GM19452 (cell line): ENCODE measurements around the gene COL6A2.
"Not testable (repeated sequence)": the region's sequence is repeated elsewhere in the genome, so short reads cannot be mapped to it uniquely, and the experiment has no call there.

Experiments used
- ATAC-seq: cut with Tn5 transposase; IDR thresholded peaks from one replicate; pipeline ENCODE4 v1.9.1; 2021; ENCODE audit not compliant: unreplicated experiment

COL6A2 gene

DNA sequence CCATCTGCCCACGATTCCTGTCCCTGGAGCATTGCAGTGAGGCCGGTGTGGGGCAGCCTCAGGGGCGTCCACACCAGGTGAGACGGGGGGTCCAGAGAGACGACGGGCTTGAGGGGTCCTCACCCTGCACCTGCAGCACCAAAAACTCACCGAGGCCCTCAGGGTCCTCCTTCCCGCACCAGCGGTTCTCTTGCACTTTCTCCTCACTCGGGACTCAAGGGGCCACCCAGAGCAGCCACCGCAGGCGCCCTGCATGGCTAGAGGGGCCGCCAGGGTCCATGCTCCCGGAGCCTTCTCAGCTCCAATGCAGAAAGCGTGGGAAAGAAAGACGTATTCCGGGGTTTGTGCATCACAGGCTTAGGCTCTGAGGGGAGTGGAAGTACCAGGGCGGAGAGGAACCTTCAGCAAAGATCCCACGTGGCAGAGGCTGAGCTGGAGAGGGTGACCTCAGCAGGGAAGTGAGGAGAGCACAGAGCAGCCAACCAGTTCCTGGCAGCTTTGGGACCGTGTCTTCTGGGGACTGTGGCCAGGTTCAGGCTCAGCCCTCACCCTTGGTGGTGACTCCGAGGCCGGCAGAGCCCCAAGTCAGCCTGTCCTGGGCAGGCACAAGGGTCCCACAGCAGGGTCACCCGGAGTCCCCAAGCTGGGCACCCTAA, 19.5 kb upstream of the COL6A2 start:
- ATAC-seq: no peak

DNA sequence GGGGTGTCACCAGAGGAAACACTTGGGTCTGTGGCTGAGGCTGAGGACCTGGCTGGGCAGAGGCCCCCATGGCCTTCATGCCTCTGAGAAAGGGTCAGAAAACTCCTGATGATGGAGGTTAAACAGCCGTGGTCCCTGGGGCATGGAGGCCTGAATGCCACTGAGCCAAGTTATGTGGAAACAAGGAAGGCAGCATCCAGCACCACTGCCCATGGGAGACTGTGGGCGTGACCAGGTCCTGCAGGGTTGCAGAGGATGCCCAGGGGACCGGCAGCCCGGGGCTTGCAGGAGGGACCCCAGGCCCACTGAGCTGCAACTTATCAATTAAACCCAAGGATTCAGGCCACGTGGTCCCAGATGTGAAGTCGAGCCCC, 18.9 kb upstream of the COL6A2 start:
- ATAC-seq: no peak

DNA sequence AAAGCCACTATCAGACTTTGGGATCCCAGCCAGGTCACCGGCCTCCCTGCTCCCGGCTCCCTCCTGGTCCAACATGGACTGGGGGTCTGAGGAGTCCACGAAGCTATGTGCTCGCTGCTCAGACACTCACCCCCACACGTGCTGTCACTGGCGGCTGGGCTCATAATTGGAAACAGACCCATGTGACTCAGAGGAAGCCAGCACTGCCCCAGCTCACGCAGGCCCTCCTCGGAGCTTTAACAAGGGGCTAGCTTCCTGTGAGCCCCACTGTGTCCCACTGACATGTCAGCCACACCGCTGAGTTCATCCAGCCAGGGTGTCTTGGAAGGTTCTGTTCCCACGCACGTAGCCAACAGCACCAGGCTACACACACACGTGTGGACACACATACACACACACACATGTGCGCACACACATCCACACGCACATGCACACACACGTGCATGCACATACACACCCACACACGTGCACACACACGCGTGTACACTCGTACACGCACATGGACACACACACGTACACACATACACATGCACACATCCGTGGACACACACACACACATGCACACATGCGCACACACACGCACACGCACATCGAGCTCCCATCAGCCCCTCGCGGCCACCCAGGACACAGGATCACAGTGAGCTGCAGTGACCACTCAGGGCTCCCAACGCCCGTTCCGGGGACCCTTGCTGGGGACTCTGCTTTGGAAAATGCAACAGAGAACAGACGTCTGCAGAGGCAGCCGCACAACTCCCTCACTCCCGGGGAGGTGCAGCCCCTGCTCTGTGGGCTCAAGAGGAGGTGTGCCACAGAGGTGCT, 18.4 kb upstream of the COL6A2 start:
- ATAC-seq: no peak

DNA sequence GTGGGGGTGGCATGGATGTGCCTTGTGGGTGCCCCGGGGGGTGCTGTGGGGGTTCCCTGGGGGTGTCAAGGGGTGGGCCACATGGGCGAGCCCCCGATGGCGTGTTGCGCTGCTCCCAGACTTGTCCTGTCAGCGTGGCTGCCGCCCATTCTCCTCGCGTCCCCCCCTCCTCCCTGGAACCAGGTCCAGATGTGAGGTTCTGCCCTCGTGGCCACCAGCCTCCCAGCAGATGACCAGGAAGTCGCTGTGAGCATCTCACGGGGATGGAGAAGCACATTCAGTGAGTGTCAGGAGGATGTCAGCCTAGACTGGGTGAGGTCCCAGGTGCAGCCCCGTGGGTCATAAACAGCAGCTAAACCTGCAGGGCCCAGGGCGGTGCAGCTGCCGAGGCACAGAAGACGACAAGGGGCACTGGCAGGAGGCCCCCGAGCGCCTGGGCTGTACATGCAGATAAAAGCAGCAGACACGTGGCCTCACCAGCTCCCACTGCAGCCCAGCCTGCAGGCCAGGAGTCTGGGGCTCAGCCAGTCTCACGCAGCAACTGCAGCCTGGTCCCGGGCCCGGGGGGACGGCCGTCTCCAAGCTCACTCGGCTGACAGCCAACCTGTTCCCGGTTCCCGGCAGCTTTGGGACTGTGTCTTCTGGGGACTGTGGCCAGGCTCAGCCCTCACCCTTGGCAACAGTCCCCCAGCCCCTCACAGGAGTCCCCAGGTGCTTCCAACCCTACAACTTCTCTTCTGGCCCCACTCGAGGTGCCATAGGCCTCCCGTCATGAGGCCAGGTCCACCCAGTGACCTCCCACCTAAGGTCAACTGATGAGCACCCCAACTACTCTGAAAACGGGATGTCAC, 17.5 kb upstream of the COL6A2 start:
- ATAC-seq: no peak

DNA sequence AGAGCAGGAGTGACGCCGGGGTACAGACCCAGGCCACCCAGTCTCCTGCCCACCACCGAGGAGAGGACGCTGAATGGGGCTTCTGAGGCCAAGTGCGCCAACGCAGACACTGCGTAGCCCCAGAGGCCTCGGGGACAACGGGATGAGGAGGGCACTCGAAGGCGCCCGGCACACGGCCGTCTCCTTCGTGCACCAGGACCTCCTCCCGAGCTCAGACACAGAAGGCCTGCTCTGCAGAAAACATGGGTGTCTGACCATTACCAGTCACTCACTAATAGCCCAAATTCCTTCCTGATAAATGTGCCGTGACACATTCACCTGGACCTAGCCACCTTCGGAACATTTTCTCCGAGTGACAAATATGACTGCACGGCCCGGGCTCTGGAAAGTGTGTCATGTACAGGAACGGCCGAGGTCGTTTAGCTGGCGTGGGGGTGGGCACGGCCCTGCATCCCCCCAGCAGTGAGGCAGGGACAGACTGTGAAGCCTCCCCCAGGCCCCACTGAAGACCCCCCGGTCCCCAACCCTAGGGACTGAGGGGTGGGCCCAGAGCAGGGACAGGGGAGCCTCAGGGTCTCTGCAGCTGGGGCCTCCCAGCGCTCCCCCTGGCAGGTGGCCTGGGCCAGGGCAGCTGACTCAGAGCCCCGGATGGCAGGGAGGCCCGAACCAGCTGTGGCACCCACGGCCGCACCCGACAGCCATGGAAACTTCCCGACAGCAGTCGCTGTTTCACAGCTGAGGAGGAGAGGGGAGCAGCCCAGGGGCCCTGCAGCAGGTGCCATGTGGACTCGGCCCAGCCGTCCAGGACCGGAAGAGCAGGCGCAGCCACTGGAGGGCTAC, 16.7 kb upstream of the COL6A2 start:
- ATAC-seq: no peak

DNA sequence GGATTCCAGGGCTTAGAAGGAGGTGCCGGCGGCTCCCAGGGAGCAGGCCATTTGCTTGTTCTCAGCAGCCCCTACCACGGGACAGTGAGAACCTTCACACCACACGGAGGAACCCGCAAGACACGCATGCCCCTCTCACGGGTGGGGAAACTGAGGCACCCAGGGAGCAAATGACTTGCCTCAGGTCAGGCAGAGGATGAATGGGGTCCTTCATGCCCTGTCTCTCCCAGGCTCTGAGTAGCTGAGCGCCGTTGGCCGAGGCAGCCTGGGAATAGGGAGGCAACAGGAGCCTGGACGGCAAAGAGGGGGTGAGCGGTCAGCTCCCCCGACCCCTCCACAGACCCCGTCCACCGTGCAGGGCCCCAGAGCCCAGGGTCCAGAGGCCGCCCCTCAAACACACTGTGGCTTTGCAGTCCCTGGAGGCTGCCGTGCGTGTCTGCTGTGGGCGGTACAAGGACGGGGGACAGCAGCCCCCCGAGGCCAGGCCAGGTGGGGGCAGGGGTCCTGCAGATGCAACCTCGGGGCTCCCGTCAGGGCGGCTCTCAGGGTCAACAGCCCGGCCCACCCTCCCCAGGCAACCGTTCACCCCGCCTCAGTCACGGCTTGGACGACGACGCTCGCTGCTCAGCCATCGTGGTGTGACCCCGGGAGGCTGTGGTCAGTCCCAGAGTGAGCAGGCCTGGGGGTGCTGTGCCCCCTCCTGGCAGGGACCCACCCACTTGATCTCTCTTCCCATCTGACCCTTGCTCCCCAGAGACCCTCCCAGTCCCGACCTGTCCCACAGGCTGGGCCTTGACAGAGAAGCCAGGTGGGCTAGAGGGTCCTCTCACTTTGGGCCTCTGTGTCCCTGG, 15.8 kb upstream of the COL6A2 start:
- ATAC-seq: no peak

DNA sequence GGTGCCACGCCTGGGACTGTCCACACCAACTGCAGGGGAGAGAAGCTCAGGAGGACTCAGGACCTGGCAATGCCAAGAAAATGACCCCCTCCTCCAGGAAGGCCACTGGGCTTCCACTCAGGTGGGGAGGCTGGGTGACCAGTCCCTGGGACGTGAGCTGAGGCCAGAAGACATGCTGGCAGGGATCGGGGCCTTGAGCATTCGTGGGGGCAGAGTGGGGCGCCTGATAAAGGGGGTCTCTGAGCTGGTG, 15.3 kb upstream of the COL6A2 start:
- ATAC-seq: no peak

DNA sequence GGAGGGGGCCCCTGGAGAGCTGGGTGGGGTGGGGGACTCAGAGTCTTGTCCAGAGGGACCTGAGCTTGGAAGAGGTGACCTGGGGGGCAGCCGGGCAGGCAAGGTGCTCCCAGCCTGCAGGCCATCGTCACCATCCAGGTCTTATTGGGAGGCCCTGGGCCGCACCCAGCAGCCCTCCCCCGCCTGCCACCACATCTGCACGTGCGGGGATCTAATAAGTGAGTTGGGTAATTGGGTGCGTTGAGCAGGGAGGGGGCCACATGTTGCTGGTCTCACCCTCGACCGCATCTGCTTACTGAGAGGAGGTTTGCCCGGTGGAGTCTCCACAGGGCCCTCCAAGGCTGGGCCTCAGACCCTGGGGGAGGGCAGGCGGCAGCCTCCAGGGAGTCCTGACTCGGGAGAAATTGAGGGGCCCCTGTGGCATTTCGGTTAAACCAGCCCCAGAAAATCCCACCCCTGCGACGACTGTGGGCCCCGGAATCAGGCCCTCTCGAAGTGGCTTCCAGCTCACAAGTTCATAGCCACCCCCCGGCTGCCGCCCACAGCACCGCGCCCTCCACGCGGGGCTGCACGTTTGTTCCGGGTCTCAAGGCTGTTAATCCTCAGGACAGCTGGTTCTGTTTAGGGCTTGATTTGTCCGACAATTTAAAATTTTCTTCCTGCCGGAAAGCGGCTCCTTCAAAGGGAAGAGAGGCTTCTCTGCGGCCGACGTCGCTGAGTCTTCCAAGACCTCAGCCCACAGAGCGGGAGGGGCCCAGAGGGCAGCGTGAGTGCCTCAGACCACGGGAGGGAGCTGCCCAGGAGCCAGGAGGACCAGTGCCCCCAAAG, 14.7 kb upstream of the COL6A2 start:
- ATAC-seq: no peak

DNA sequence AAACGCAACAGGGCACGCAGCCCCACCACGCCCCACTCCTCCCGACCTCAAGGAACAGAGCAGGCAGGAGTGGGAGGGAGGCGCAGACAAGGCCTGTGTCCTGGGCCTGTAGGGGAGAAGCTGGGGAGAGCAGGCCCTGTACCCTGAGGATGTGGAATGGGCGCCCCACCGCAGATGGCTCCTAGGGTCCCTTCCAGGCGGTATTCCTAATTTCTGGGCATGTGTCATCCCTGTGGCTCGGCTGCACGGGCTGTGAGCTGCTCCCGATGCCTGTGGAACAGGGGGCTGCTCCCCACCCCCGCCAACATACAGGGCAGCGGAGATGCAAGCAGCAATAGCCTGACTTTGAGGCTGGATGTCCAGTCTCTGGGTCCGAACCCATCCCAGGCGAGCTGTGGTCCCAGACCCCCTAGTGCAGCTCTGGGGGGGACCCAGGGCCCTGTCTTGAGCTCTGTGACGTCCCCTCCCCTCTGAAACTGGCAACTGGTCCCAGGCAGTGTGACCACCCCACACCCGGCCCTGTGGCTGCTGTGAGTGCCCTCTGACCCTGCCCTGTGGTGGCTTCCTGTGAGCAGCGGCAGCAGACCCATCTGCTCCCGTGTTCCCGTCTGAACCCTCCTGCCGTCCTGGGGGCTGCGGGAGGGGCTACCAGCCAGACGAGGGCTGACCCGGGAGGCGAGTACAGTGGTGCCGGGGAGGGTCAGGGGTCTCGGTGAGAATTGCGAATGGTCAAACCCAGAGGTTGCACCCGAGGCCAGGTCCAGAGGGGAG, 13.9 kb upstream of the COL6A2 start:
- no peak for ATAC-seq

DNA sequence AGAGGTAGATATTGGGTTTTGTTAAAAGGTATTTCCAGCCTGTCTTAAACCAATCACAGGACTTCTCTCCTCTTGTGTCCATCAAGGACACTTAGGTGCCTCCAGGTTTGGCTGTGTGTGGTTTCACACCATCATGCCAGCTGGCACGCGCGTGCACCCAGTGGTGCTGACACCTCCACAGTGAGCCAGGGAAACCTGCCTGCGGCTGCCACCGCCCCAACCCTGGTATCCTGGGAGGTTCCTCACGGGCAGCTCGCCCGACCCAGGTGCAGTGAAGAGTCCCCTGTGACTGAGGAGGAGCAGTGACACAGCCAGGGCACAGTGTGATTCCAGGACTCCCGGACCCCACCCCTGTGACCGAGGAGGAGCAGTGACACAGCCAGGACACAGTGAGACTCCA, 13.2 kb upstream of the COL6A2 start:
- ATAC-seq: no peak

DNA sequence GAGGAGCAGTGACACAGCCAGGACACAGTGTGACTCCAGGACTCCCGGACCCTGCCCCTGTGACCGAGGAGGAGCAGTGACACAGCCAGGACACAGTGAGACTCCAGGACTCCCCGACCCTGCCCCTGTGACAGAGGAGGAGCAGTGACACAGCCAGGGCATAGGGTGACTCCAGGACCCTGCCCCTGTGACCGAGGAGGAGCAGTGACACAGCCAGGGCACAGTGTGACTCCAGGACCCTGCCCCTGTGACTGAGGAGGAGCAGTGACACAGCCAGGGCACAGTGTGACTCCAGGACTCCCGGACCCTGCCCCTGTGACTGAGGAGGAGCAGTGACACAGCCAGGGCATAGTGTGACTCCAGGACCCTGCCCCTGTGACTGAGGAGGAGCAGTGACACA, 12.7 kb upstream of the COL6A2 start:
- ATAC-seq: not testable (repeated sequence)

DNA sequence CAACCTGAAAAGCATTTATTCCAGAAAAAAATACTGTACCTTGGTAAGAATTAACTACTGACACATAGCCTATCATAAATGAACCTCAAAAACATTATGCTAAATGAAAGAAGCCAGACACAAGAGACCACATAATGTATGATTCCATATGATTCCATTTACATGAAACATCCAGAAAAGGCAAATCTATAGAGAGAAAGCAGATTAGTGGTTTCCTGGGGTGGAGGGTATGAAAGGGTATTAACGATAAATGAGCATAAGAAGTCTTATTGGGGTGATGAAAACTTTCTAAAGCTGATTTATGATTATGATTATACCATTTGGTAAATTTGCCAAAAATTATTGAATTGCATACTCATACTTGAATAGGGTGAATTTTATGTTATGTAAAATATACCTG, 10.3 kb upstream of the COL6A2 start:
- ATAC-seq: no peak

DNA sequence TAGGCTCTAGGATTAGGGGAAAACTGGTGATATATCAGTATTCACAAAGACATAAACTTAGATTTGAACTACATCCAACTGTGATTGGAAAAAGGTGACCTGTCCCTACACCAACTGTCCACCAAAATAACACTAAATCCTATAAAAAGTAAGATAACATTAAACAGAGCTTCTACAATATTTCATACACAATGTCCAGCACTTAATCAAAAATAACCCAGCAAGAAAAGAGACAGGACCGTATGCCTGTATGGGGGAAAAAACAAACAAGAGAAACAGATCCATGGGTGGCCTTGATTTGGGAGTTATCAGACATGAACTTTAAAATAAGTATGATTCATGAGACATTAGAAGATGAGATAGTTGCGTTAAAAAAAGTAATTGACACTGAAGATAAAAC, 9.7 kb upstream of the COL6A2 start:
- ATAC-seq: no peak

DNA sequence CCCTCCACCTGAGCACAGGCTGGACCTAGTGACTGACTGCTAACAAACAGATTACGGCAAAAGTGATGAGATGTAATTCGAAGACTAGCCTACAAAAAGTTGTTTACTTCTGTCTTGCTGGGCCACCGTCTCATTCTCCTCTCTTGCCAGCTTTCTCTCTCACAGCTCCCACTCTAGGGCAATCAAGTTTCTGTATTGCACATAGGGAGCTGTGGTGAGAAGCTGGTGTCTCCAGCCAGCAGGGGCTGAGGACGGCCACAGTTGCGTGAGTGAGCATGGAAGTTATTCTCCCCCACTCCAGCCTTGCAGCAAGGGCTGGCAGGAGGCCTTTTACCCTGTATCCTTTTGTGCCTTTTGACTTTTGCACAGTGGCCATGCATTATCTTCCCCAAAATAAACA, 8.6 kb upstream of the COL6A2 start:
- ATAC-seq: no peak

DNA sequence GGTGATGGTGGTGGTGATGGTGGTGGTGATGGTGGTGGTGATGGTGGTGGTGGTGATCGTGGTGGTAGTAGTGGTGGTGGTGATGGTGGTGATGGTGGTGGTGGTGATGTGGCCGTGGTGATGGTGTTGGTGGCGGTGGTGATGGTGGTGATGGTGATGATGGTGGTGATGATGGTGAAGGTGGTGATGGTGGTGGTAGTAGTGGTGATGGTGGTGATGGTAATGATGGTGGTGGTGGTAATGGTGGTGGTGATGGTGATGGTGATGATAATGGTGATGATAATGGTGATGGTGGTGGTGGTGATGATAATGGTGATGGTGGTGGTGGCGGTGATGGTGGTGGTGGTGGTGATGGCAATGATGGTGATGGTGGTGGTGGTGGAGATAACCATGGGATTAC, 6.8 kb upstream of the COL6A2 start:
- no peak for ATAC-seq

DNA sequence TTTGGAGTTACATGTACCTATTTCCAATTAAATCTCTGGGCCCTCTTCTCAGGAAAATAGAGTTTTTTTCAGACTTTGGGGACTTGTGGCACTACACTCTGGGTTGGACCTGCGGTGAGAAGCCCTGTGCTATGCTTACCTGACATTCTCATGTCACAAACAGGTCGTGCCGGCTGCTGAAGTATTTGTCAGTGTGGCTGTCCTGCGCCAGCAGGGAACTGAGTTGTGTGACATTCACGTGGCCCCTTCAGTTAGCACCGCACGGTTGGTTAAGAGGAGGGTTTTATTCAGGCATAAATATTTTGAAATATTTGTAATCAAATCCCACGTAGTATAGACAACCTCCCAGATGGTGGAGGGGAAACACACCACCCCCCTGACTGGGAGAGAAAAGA, 6.3 kb upstream of the COL6A2 start:
- no peak for ATAC-seq

DNA sequence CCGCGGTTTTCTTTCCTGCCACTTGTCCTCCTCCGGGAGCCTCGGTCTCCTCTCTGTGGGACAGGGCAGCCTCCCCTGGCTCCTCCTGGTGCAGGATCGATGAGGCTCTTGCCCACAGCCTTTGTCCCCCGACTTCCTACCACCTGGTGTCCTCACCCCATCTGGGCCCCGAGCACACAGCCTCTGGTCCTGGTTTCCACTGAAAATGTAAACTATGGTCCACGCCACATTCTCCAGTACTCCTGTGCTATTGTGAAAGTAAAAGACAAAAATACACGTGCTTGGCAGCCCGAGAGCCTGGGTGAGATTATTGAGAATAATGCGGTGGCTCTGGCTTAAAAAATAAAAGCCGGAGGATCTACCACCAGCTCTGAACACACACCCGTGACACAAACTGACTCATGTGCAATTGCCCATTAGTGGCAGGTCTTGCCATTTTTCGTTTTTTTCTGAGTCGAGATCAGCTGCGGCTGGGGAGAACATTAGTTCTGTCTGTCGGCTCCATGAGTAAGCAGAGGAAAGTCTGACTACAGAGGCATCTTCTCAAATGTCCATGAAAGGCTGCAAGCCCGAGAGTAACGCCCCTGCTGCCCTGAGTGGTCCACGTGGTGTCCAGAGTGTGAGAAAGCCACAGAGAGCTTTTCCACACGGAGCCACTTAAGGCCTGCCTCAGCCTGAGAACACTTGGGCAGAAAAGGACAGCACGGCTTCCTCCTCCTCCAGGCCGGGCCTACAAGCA, 5.7 kb upstream of the COL6A2 start:
- no peak for ATAC-seq
